HEK293T (cell line): ENCODE results near the gene TPRA1.

Source experiments
- CTCF ChIA-PET: fragments of 350-600 bp; formaldehyde crosslinking; extraction: SDS; loops from one replicate; lab custom pipeline; 2021; ENCODE audit warnings: antibody characterized with exemption, inconsistent platforms; lab: Yijun Ruan, JAX
- POLR2A ChIA-PET: fragments of 350-600 bp; formaldehyde crosslinking; extraction: SDS; loops from one replicate; lab custom pipeline; 2020; ENCODE audit warnings: antibody characterized with exemption, inconsistent platforms; lab: Yijun Ruan, JAX
- DNase-seq: peaks from one replicate; pipeline ENCODE4 v3.0.0; 2012; ENCODE audit warnings: mixed read lengths; ENCODE audit errors: extremely low spot score
- ARNT ChIP-seq: fragments of 450-650 bp; IDR thresholded peaks from 2 replicates; pipeline ENCODE4 v1.6.1; 2017; ENCODE audit warnings: mild to moderate bottlenecking
- BHLHE40 ChIP-seq: fragments of 450-650 bp; IDR thresholded peaks from 2 replicates; pipeline ENCODE4 v1.6.1; 2016; ENCODE audit warnings: mild to moderate bottlenecking, moderate library complexity, borderline replicate concordance
- CTBP1 ChIP-seq: fragments of 450-650 bp; IDR thresholded peaks from 2 replicates; pipeline ENCODE4 v1.6.1; 2016; ENCODE audit warnings: borderline replicate concordance
- ELF4 ChIP-seq: fragments of 450-650 bp; IDR thresholded peaks from 2 replicates; pipeline ENCODE4 v1.6.1; 2017; ENCODE audit warnings: antibody characterized with exemption
- FOXA1 ChIP-seq: fragments of 450-650 bp; IDR thresholded peaks from 2 replicates; pipeline ENCODE4 v1.6.1; 2016; ENCODE audit warnings: mild to moderate bottlenecking
- FOXK2 ChIP-seq: fragments of 450-650 bp; IDR thresholded peaks from 2 replicates; pipeline ENCODE4 v1.6.1; 2016; ENCODE audit warnings: mild to moderate bottlenecking
- FOXM1 ChIP-seq: fragments of 450-650 bp; IDR thresholded peaks from 2 replicates; pipeline ENCODE4 v1.6.1; 2017; ENCODE audit warnings: mild to moderate bottlenecking, borderline replicate concordance
- HDGF ChIP-seq: fragments of 450-650 bp; IDR thresholded peaks from 2 replicates; pipeline ENCODE4 v1.6.1; 2017; ENCODE audit warnings: antibody characterized with exemption, borderline replicate concordance
- L3MBTL2 ChIP-seq: fragments of 450-650 bp; conservative IDR thresholded peaks from 2 replicates; pipeline ENCODE4 v1.6.1; 2016; ENCODE audit warnings: mild to moderate bottlenecking
- LEF1 ChIP-seq: fragments of 450-650 bp; IDR thresholded peaks from 2 replicates; pipeline ENCODE4 v1.6.1; 2017; ENCODE audit warnings: mild to moderate bottlenecking, borderline replicate concordance
- NFRKB ChIP-seq: fragments of 450-650 bp; IDR thresholded peaks from 2 replicates; pipeline ENCODE4 v1.6.1; 2016; ENCODE audit warnings: mild to moderate bottlenecking, moderate library complexity
- PKNOX1 ChIP-seq: fragments of 450-650 bp; IDR thresholded peaks from 2 replicates; pipeline ENCODE4 v1.6.1; 2016
- SP1 ChIP-seq: fragments of 450-650 bp; IDR thresholded peaks from 2 replicates; pipeline ENCODE4 v1.6.1; 2017
- SUZ12 ChIP-seq: fragments of 450-650 bp; IDR thresholded peaks from 2 replicates; pipeline ENCODE4 v1.6.1; 2016; ENCODE audit warnings: mild to moderate bottlenecking
- TARDBP ChIP-seq: fragments of 450-650 bp; IDR thresholded peaks from 2 replicates; pipeline ENCODE4 v1.6.1; 2016
- ZNF384 ChIP-seq: fragments of 450-650 bp; IDR thresholded peaks from 2 replicates; pipeline ENCODE4 v1.6.1; 2016

TPRA1 gene

GRCh38 chr3:127598841-127599570, 8.5 kb upstream of the TPRA1 start:
- ChIA-PET CTCF (interaction anchor here (1.2 kb wide), 1 partner anchor 24 kb away, joined by 5 read pairs; no protein-coding TSS in a partner anchor), POLR2A (interaction anchor here (0.9 to 2.9 kb wide), 8 partner anchors 8 to 34 kb away, joined by 3 to 15 read pairs (median 10); no protein-coding TSS in a partner anchor)
- no peak for DNase-seq
- TF ChIP-seq FOXM1 = no peak
- TF ChIP-seq CTBP1 = no peak
- TF ChIP-seq NFRKB = no peak
- TF ChIP-seq FOXK2 = no peak
- TF ChIP-seq SP1 = no peak

- DNase-seq = no peak
- TF ChIP-seq FOXK2 = no peak
- no peak for TF ChIP-seq HDGF
- TF ChIP-seq ARNT = no peak
- no peak for TF ChIP-seq BHLHE40
- TF ChIP-seq SUZ12 = no peak
- no peak for TF ChIP-seq ELF4
- ChIA-PET CTCF (interaction anchor here (1.4 kb wide), 1 partner anchor 22 kb away, joined by 5 read pairs; no protein-coding TSS in a partner anchor), POLR2A (interaction anchor here (0.8 to 2.9 kb wide), 11 partner anchors 8 to 43 kb away, joined by 3 to 15 read pairs (median 9); no protein-coding TSS in a partner anchor)
Observed at GRCh38 chr3:127597020-127597771, 6.7 kb upstream of the TPRA1 start.

GRCh38 chr3:127595303-127595702, 4.8 kb upstream of the TPRA1 start:
- CTCF ChIA-PET = interaction anchor here (0.7 kb wide), 1 partner anchor 20 kb away, joined by 3 read pairs; no protein-coding TSS in a partner anchor
- no peak for DNase-seq
- TF ChIP-seq ZNF384 (no peak), PKNOX1 (no peak), CTBP1 (no peak), FOXM1 (no peak), FOXK2 (no peak), TARDBP (no peak), SUZ12 (no peak)
- POLR2A ChIA-PET = interaction anchor here (1.2 kb wide), 1 partner anchor 16 kb away, joined by 3 read pairs; no protein-coding TSS in a partner anchor

- no peak for TF ChIP-seq ELF4
- no peak for TF ChIP-seq LEF1
- TF ChIP-seq TARDBP = no peak
- no peak for TF ChIP-seq ZNF384
- TF ChIP-seq FOXK2 = no peak
- no peak for TF ChIP-seq BHLHE40
- TF ChIP-seq L3MBTL2 = no peak
- no peak for TF ChIP-seq NFRKB
- TF ChIP-seq HDGF = no peak
- no peak for TF ChIP-seq SUZ12
- no peak for TF ChIP-seq FOXM1
- ChIA-PET POLR2A (no interaction called here), CTCF (no interaction called here)
- DNase-seq = no peak
Observed at GRCh38 chr3:127593178-127593577, 2.6 kb upstream of the TPRA1 start.

- no peak for DNase-seq
- CTCF ChIA-PET = no interaction called here
- TF ChIP-seq NFRKB (no peak), ARNT (0 out of 2 replicates have a peak, but pooled peaks have one; percentile 32)
- POLR2A ChIA-PET = interaction anchor here (1.0 to 1.9 kb wide), 3 partner anchors 7 to 107 kb away, joined by 3 to 9 read pairs (median 3); partner anchors contain the start of gene MCM2
Observed at GRCh38 chr3:127590282-127590592, 296 bp downstream of the TPRA1 start.

GRCh38 chr3:127589600-127590281, 792 bp downstream of the TPRA1 start:
- TF ChIP-seq TARDBP (no peak), HDGF (no peak), ARNT (no peak), FOXA1 (no peak), L3MBTL2 (no peak), SP1 (no peak)
- ChIA-PET POLR2A (interaction anchor here (1.9 kb wide), 1 partner anchor 8 kb away, joined by 9 read pairs; the partner anchor contains the start of gene MCM2), CTCF (interaction anchor here (1.0 kb wide), 1 partner anchor 15 kb away, joined by 6 read pairs; no protein-coding TSS in a partner anchor)
- DNase-seq = no peak
